EL (cell line): ENCODE results near the gene NMNAT2.
A peak's percentile ranks its signal among the peaks of the same experiment; 100 is the strongest.
"Not testable (repeated sequence)": the region's sequence is repeated elsewhere in the genome, so short reads cannot be mapped to it uniquely, and the experiment has no call there.

Experiments used
- DNase-seq: peaks from one replicate; pipeline ENCODE4 v3.0.0-alpha.2; 2016

The NMNAT2 gene

GRCh38 chr1:183282101-183282855 lies 135.9 kb downstream of the NMNAT2 start:
- no peak for DNase-seq

GRCh38 chr1:183281553-183282091 lies 136.6 kb downstream of the NMNAT2 start:
- peak; percentile 94 for DNase-seq

GRCh38 chr1:183281039-183281438 lies 137.1 kb downstream of the NMNAT2 start:
- DNase-seq, result peak; percentile 83

GRCh38 chr1:183279835-183280234 lies 138.3 kb downstream of the NMNAT2 start:
- peak; percentile 99 for DNase-seq

- DNase-seq, result peak; percentile 95
Measured at GRCh38 chr1:183278739-183279591, 139.2 kb downstream of the NMNAT2 start.

GRCh38 chr1:183277821-183278738 lies 140.1 kb downstream of the NMNAT2 start:
- peak; percentile 78 for DNase-seq

- DNase-seq, result peak; percentile 84
Measured at GRCh38 chr1:183276386-183277080, 141.6 kb downstream of the NMNAT2 start.

GRCh38 chr1:183275322-183275721 lies 142.9 kb downstream of the NMNAT2 start:
- DNase-seq, result no peak

- no peak for DNase-seq
Measured at GRCh38 chr1:183274836-183275235, 143.3 kb downstream of the NMNAT2 start.

- not testable (repeated sequence) for DNase-seq
Measured at GRCh38 chr1:183273984-183274383, 144.2 kb downstream of the NMNAT2 start.

- peak; percentile 69 for DNase-seq
Measured at GRCh38 chr1:183273300-183273699, 144.9 kb downstream of the NMNAT2 start.

- DNase-seq, result peak; percentile 99
Measured at GRCh38 chr1:183272390-183272848, 145.8 kb downstream of the NMNAT2 start.

- peak; percentile 98 for DNase-seq
Measured at GRCh38 chr1:183270541-183271141, 147.5 kb downstream of the NMNAT2 start.

- DNase-seq, result peak; percentile 95
Measured at GRCh38 chr1:183267646-183268431, 150.3 kb downstream of the NMNAT2 start.

- DNase-seq, result no peak
Measured at GRCh38 chr1:183263886-183264602, 154.1 kb downstream of the NMNAT2 start.

- DNase-seq, result no peak
Measured at GRCh38 chr1:183262628-183263200, 155.5 kb downstream of the NMNAT2 start.

GRCh38 chr1:183259924-183260323 lies 158.3 kb downstream of the NMNAT2 start:
- DNase-seq, result no peak

- DNase-seq, result no peak
Measured at GRCh38 chr1:183255073-183255472, 163.1 kb downstream of the NMNAT2 start.

- no peak for DNase-seq
Measured at GRCh38 chr1:183251959-183252450, 166.2 kb downstream of the NMNAT2 start.
